ENCODE data around the gene PEAR1.

The PEAR1 gene

DNA sequence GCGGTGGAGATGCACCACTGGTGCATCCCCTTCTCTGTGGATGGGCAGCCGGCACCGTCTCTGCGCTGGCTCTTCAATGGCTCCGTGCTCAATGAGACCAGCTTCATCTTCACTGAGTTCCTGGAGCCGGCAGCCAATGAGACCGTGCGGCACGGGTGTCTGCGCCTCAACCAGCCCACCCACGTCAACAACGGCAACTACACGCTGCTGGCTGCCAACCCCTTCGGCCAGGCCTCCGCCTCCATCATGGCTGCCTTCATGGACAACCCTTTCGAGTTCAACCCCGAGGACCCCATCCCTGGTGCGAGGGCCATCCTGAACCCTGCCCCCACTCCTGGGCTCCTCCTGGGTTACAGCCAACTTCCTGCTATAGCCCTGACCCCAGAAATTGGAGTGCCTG is 19.9 kb upstream of the PEAR1 start:
- Histone ChIP-seq H3K36me3 (ENCODE audit: low read length) (no peaks in the 10 kb centered on the region), H3F3A (ENCODE audit: insufficient read depth) (no peaks in the 10 kb centered on the region), H3K9me2 (replicated peaks; ENCODE audit: insufficient read depth, low read length) (no peaks in the 10 kb centered on the region), H3K27me3 (ENCODE audit: low read length) (no peaks in the 10 kb centered on the region), H3K9me3 (ENCODE audit: insufficient read depth, low read length) (no peaks in the 10 kb centered on the region), H3K9ac (ENCODE audit: low read length) (no peak overlapping the region), H2AFZ (ENCODE audit: low read depth, low read length, severe bottlenecking) (no peak overlapping the region), H3K79me2 (ENCODE audit: insufficient read depth, low read length) (no peaks in the 10 kb centered on the region), H4K20me1 (ENCODE audit: low read depth, low read length) (no peaks in the 10 kb centered on the region), H3K27ac (ENCODE audit: low read depth, low read length) (no peak overlapping the region), H3K4me3 (ENCODE audit: insufficient read depth, low read length, poor library complexity, severe bottlenecking) (no peak overlapping the region), H3K4me2 (ENCODE audit: low read depth, low read length, poor library complexity, severe bottlenecking) (no peak overlapping the region)
- TF ChIP-seq, protein P1, sequence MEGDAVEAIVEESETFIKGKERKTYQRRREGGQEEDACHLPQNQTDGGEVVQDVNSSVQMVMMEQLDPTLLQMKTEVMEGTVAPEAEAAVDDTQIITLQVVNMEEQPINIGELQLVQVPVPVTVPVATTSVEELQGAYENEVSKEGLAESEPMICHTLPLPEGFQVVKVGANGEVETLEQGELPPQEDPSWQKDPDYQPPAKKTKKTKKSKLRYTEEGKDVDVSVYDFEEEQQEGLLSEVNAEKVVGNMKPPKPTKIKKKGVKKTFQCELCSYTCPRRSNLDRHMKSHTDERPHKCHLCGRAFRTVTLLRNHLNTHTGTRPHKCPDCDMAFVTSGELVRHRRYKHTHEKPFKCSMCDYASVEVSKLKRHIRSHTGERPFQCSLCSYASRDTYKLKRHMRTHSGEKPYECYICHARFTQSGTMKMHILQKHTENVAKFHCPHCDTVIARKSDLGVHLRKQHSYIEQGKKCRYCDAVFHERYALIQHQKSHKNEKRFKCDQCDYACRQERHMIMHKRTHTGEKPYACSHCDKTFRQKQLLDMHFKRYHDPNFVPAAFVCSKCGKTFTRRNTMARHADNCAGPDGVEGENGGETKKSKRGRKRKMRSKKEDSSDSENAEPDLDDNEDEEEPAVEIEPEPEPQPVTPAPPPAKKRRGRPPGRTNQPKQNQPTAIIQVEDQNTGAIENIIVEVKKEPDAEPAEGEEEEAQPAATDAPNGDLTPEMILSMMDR (IDR thresholded peaks at IDR 0.05; ENCODE audit: insufficient read depth, low read length, poor library complexity, severe bottlenecking), result no peak
- no peak for TF ChIP-seq EZH2phosphoT487 (conservative IDR thresholded peaks at IDR 0.05; ENCODE audit: low read length)

DNA sequence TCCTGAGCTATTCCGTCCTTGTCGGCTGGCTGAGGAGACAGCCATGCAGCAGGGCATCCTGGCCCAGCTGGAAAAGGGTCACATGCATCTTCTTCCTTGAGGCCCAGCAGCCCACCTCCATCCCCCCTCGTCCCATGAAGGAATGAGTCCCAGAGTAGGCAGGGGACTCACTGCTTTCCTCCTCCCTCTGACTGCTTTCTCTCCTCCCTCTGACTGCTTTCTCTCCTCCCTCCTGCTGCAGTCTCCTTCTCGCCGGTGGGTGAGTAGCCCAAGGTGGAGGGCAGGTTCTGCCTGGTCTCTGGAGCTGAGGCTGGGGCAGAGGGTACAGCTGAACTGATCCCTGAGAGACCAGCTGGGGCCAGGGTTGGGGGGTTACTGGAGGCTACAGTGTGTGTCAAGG is 19.4 kb upstream of the PEAR1 start:
- Histone ChIP-seq H3K79me2 (ENCODE audit: insufficient read depth, low read length) (no peaks in the 10 kb centered on the region), H3K9me2 (replicated peaks; ENCODE audit: insufficient read depth, low read length) (no peaks in the 10 kb centered on the region), H3K36me3 (ENCODE audit: low read length) (no peaks in the 10 kb centered on the region), H3K27me3 (ENCODE audit: low read length) (no peaks in the 10 kb centered on the region), H3K4me2 (ENCODE audit: low read depth, low read length, poor library complexity, severe bottlenecking) (no peak overlapping the region), H3K4me3 (ENCODE audit: insufficient read depth, low read length, poor library complexity, severe bottlenecking) (no peak overlapping the region), H3K27ac (ENCODE audit: low read depth, low read length) (no peak overlapping the region), H3K9me3 (ENCODE audit: insufficient read depth, low read length) (no peaks in the 10 kb centered on the region), H4K20me1 (ENCODE audit: low read depth, low read length) (no peaks in the 10 kb centered on the region), H2AFZ (ENCODE audit: low read depth, low read length, severe bottlenecking) (no peak overlapping the region), H3K9ac (ENCODE audit: low read length) (no peak overlapping the region), H3F3A (ENCODE audit: insufficient read depth) (no peaks in the 10 kb centered on the region)
- no peak for TF ChIP-seq EZH2phosphoT487 (conservative IDR thresholded peaks at IDR 0.05; ENCODE audit: low read length)
- TF ChIP-seq, protein P1 (IDR thresholded peaks at IDR 0.05; ENCODE audit: insufficient read depth, low read length, poor library complexity, severe bottlenecking), result no peak

DNA sequence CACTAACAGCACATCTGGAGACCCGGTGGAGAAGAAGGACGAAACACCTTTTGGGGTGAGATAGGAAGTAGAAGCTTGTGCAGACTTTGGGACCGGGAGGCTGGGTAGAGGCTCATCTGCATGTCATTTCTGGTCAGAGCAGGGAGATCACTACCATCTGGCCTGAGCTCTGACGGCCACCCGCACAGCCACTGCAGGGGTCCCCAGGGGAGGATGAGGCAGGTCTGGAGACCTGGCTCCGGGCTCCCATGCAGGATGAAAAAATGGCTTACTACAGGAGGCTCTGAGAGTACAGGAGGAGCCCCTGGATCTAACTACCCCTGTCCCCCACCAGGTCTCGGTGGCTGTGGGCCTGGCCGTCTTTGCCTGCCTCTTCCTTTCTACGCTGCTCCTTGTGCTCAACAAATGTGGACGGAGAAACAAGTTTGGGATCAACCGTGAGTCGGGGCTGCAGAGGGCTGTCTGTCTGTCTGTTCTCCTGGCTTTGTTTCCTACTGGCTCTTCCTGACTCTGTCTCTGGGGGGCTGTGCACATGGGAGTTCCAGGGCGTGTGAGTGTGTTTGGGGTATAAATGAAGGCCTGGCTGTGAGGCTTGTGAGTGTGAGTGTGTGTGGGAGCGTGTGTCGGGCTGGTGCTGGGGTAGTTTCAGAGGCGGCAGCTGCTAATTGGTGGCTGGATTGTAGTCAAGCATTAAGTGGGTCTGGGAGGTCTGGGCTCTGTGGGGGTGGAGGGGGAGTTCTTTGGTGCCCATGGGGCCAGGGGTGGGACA is 18.8 kb upstream of the PEAR1 start:
- Histone ChIP-seq H3K27ac (ENCODE audit: low read depth, low read length) (no peak overlapping the region), H4K20me1 (ENCODE audit: low read depth, low read length) (no peaks in the 10 kb centered on the region), H3K36me3 (ENCODE audit: low read length) (no peaks in the 10 kb centered on the region), H3K9ac (ENCODE audit: low read length) (no peak overlapping the region), H3K79me2 (ENCODE audit: insufficient read depth, low read length) (no peaks in the 10 kb centered on the region), H3K9me3 (ENCODE audit: insufficient read depth, low read length) (no peaks in the 10 kb centered on the region), H3K9me2 (replicated peaks; ENCODE audit: insufficient read depth, low read length) (no peaks in the 10 kb centered on the region), H3K27me3 (ENCODE audit: low read length) (no peaks in the 10 kb centered on the region), H3K4me3 (ENCODE audit: insufficient read depth, low read length, poor library complexity, severe bottlenecking) (no peak overlapping the region), H2AFZ (ENCODE audit: low read depth, low read length, severe bottlenecking) (no peak overlapping the region), H3K4me2 (ENCODE audit: low read depth, low read length, poor library complexity, severe bottlenecking) (no peak overlapping the region), H3F3A (ENCODE audit: insufficient read depth) (no peaks in the 10 kb centered on the region)
- TF ChIP-seq, protein P1 (IDR thresholded peaks at IDR 0.05; ENCODE audit: insufficient read depth, low read length, poor library complexity, severe bottlenecking), result no peak
- no peak for TF ChIP-seq EZH2phosphoT487 (conservative IDR thresholded peaks at IDR 0.05; ENCODE audit: low read length)

All from SU-DHL-6 (cell line).